ENCODE data around the gene NT5DC3. TPM values are rescaled to one million over a fixed set of nuclear protein-coding genes. Genes with fewer than 3 reads are reported as not detected.

Gene NT5DC3
- total and polyA plus RNA-seq, 9 of the 15 experiments (the other 6 are each of a cell fraction or from before 2014, with no cell fraction given), result 6.3 to 33.5 (median 24.5) TPM

- TF ChIP-seq NR2C1 (IDR thresholded peaks at IDR 0.05), result 0 out of 2 replicates have a peak, but pooled peaks have one; percentile 9
- no peak for TF ChIP-seq NR2C1 (tag; IDR thresholded peaks at IDR 0.05)
- TF ChIP-seq, protein P1, sequence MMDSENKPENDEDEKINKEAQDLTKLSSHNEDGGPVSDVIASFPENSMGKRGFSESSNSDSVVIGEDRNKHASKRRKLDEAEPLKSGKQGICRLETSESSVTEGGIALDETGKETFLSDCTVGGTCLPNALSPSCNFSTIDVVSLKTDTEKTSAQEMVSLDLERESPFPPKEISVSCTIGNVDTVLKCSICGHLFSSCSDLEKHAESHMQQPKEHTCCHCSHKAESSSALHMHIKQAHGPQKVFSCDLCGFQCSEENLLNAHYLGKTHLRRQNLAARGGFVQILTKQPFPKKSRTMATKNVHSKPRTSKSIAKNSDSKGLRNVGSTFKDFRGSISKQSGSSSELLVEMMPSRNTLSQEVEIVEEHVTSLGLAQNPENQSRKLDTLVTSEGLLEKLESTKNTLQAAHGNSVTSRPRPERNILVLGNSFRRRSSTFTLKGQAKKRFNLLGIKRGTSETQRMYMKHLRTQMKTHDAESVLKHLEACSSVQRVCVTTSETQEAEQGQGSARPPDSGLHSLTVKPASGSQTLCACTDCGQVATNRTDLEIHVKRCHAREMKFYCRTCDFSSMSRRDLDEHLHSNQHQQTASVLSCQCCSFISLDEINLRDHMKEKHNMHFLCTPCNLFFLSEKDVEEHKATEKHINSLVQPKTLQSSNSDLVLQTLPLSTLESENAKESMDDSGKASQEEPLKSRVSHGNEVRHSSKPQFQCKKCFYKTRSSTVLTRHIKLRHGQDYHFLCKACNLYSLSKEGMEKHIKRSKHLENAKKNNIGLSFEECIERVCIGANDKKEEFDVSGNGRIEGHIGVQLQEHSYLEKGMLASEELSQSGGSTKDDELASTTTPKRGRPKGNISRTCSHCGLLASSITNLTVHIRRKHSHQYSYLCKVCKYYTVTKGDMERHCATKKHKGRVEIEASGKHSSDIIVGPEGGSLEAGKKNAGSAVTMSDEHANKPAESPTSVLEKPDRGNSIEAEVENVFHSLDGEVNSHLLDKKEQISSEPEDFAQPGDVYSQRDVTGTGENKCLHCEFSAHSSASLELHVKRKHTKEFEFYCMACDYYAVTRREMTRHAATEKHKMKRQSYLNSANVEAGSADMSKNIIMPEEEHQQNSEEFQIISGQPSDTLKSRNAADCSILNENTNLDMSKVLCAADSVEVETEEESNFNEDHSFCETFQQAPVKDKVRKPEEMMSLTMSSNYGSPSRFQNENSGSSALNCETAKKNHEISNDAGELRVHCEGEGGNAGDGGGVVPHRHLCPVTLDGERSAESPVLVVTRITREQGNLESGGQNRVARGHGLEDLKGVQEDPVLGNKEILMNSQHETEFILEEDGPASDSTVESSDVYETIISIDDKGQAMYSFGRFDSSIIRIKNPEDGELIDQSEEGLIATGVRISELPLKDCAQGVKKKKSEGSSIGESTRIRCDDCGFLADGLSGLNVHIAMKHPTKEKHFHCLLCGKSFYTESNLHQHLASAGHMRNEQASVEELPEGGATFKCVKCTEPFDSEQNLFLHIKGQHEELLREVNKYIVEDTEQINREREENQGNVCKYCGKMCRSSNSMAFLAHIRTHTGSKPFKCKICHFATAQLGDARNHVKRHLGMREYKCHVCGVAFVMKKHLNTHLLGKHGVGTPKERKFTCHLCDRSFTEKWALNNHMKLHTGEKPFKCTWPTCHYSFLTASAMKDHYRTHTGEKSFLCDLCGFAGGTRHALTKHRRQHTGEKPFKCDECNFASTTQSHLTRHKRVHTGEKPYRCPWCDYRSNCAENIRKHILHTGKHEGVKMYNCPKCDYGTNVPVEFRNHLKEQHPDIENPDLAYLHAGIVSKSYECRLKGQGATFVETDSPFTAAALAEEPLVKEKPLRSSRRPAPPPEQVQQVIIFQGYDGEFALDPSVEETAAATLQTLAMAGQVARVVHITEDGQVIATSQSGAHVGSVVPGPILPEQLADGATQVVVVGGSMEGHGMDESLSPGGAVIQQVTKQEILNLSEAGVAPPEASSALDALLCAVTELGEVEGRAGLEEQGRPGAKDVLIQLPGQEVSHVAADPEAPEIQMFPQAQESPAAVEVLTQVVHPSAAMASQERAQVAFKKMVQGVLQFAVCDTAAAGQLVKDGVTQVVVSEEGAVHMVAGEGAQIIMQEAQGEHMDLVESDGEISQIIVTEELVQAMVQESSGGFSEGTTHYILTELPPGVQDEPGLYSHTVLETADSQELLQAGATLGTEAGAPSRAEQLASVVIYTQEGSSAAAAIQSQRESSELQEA (IDR thresholded peaks at IDR 0.05; ENCODE audit: low read depth), result no peak
- no peak for TF ChIP-seq RBM22 (IDR thresholded peaks at IDR 0.05; ENCODE audit: low read depth, low read length, poor library complexity, severe bottlenecking)
- peak; percentile 80 for TF ChIP-seq SUPT5H (IDR thresholded peaks at IDR 0.05)
- TF ChIP-seq TRIM28 (IDR thresholded peaks at IDR 0.05), result no peak
- TF ChIP-seq, protein P2, sequence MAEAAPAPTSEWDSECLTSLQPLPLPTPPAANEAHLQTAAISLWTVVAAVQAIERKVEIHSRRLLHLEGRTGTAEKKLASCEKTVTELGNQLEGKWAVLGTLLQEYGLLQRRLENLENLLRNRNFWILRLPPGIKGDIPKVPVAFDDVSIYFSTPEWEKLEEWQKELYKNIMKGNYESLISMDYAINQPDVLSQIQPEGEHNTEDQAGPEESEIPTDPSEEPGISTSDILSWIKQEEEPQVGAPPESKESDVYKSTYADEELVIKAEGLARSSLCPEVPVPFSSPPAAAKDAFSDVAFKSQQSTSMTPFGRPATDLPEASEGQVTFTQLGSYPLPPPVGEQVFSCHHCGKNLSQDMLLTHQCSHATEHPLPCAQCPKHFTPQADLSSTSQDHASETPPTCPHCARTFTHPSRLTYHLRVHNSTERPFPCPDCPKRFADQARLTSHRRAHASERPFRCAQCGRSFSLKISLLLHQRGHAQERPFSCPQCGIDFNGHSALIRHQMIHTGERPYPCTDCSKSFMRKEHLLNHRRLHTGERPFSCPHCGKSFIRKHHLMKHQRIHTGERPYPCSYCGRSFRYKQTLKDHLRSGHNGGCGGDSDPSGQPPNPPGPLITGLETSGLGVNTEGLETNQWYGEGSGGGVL (CRISPR knock-in tag; IDR thresholded peaks at IDR 0.05), result no peak
- TF ChIP-seq, protein P3, sequence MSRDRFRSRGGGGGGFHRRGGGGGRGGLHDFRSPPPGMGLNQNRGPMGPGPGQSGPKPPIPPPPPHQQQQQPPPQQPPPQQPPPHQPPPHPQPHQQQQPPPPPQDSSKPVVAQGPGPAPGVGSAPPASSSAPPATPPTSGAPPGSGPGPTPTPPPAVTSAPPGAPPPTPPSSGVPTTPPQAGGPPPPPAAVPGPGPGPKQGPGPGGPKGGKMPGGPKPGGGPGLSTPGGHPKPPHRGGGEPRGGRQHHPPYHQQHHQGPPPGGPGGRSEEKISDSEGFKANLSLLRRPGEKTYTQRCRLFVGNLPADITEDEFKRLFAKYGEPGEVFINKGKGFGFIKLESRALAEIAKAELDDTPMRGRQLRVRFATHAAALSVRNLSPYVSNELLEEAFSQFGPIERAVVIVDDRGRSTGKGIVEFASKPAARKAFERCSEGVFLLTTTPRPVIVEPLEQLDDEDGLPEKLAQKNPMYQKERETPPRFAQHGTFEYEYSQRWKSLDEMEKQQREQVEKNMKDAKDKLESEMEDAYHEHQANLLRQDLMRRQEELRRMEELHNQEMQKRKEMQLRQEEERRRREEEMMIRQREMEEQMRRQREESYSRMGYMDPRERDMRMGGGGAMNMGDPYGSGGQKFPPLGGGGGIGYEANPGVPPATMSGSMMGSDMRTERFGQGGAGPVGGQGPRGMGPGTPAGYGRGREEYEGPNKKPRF (IDR thresholded peaks at IDR 0.05; ENCODE audit: low read depth, low read length), result no peak
- TF ChIP-seq, protein P4, sequence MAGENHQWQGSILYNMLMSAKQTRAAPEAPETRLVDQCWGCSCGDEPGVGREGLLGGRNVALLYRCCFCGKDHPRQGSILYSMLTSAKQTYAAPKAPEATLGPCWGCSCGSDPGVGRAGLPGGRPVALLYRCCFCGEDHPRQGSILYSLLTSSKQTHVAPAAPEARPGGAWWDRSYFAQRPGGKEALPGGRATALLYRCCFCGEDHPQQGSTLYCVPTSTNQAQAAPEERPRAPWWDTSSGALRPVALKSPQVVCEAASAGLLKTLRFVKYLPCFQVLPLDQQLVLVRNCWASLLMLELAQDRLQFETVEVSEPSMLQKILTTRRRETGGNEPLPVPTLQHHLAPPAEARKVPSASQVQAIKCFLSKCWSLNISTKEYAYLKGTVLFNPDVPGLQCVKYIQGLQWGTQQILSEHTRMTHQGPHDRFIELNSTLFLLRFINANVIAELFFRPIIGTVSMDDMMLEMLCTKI (IDR thresholded peaks at IDR 0.05; ENCODE audit: partially characterized antibody), result no peak
- TF ChIP-seq RB1 (IDR thresholded peaks at IDR 0.05; ENCODE audit: low read depth), result peak; percentile 95
- no peak for TF ChIP-seq HNRNPLL (IDR thresholded peaks at IDR 0.05; ENCODE audit: low read depth, low read length, poor library complexity, severe bottlenecking)
- TF ChIP-seq ZNF134 (CRISPR knock-in tag; conservative IDR thresholded peaks at IDR 0.05), result 0 out of 2 replicates have a peak, but pooled peaks have one; percentile 35
- TF ChIP-seq SREBF2 (CRISPR knock-in tag; IDR thresholded peaks at IDR 0.05), result no peak
- no peak for TF ChIP-seq ZNF75A (CRISPR knock-in tag; IDR thresholded peaks at IDR 0.05)
These were observed at the start of gene NT5DC3 (continued) for GRCh38 chr12:103840876-103841689.
